Spinal cord (tissue), 10 donors: ENCODE measurements around the gene PLA2G2F. TPM values are rescaled to one million over a fixed set of nuclear protein-coding genes. Genes with fewer than 3 reads are reported as not detected.

ENCODE experiments used
- DNase-seq, 6 donors: peaks; one replicate each; pipeline versions ENCODE4 v3.0.0 to v3.0.0-alpha.2; 2013 to 2015; ENCODE audit warnings: low spot score in 6 of 6, low read depth in 4 of 6
- H3K27ac ChIP-seq: one replicate; pipeline ENCODE4 v1.5.1; 2013; ENCODE audit warnings: low read depth, low read length, control low read depth
- H3K27me3 ChIP-seq: one replicate; pipeline ENCODE4 v1.6.1; 2013; ENCODE audit warnings: low read length; ENCODE audit not compliant: control insufficient read depth, insufficient read depth
- H3K36me3 ChIP-seq: one replicate; pipeline ENCODE4 v1.6.1; 2013; ENCODE audit warnings: low read length; ENCODE audit not compliant: control insufficient read depth, insufficient read depth
- H3K4me1 ChIP-seq: one replicate; pipeline ENCODE4 v1.6.1; 2013; ENCODE audit warnings: low read length; ENCODE audit not compliant: control insufficient read depth, insufficient read depth
- H3K4me3 ChIP-seq: one replicate; pipeline ENCODE4 v1.5.1; 2013; ENCODE audit warnings: low read depth, low read length, control low read depth
- H3K9me3 ChIP-seq: one replicate; pipeline ENCODE4 v1.6.1; 2013; ENCODE audit warnings: low read length; ENCODE audit not compliant: control insufficient read depth, insufficient read depth
- WGBS: methylation state at CpG from one replicate; pipeline ENCODE4 v1.1.5; 2013; ENCODE audit warnings: missing lambda C conversion rate; ENCODE audit not compliant: insufficient coverage; 5-methylcytosine and 5-hydroxymethylcytosine counted together
- polyA plus RNA-seq, 2 donors: library from polyadenylated mRNA; unstranded; fragments of 120-200 nt; gene quantifications; one replicate each; pipeline ENCODE4 v1.2.1, GENCODE V29; 2013; ENCODE audit not compliant: insufficient read length in 2 of 2
- total RNA-seq, 2 donors: library from RNA; depleted of rRNA in 1 of 2; stranded (reverse); fragments of 120-200 nt in 1 of 2; fragments of >200 nt in 1 of 2; gene quantifications; one replicate each; pipeline versions ENCODE4 v1.2.3 to v1.2.4, GENCODE V29; 2013 to 2014
- donor health status: healthy.

The PLA2G2F gene
- total and polyA plus RNA-seq, 4 donors = not detected

DNA sequence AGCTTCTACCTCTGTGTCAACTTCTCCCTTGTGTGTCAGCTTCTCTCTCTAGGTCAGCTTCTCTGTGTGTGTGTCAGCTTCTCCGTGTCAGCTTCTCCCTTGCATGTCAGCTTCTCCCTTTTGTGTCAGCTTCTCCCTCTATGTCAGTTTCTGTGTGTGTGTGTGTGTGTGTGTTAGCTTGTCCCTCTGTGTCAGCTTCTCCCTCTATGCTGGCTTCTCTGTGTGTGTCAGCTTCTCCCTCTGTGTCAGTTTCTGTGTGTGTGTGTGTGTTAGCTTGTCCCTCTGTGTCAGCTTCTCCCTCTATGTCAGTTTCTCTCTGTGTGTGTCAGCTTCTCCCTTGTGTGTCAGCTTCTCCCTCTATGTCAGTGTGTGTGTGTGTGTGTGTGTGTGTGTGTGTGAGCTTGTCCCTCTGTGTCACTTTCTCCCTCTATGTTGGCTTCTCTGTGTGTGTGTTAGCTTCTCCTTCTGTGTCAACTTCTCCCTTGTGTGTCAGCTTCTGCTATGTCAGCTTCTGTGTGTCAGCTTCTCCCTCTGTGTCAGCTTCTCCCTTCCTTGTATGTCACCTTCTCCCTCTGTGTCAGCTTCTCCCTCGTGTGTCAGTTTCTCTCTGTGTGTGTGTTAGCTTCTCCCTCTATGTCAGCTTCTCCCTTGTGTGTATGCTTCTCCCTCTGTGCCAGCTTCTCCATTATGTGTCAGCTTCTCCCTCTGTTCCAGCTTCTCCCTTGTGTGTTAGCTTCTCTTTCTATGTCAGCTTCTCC is 40.4 kb downstream of the PLA2G2F start:
- no peak overlapping the region for H3K27ac ChIP-seq

DNA sequence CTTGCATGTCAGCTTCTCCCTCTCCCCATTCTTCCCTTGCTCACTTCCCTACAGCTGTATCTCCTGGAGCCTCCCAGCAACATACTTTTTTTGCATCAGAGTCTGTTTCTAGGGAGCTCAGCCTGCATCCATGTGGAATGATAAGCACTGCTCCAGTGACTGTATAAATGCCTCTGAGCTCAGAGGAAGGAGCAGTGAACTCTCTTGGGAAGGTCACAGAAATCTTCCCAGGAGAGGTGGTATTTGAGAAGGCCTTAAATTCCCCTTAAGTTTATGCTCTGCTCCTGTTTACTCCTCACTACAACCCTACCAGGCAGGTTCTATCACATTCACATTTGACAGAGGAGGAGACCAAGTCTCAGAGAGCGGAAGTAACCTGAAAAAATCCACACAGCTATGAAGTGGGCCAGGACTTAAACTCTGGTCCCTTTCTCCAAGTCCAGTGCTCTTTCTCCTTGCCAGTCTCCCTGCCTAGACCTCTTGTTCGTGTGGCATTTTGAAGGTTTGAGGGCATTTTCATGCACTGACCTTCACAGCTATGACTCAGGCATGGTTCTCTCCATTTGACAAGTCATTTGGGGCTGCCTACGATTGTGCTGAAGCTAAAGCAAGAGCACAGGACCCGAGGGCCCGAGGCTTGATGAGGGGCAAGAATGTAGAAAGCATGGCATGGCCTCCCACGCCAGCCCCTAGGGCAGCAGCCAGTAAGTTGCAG is 41.2 kb downstream of the PLA2G2F start:
- H3K36me3 ChIP-seq = no peaks in the 10 kb centered on the region
- no peak overlapping the region for H3K4me3 ChIP-seq
- no peak for DNase-seq
- H3K9me3 ChIP-seq = no peaks in the 10 kb centered on the region
- H3K27me3 ChIP-seq = no peaks in the 10 kb centered on the region
- H3K4me1 ChIP-seq = peaks cover 4% of the 10 kb centered on the region
- 88% methylated on average over 5 of the region's 6 CpGs for WGBS
- H3K27ac ChIP-seq = no peak overlapping the region

More for the DNA sequence above, 40.4 kb downstream of the PLA2G2F start:
- H3K27me3 ChIP-seq = no peaks in the 10 kb centered on the region
- H3K4me3 ChIP-seq = no peak overlapping the region
- WGBS = no CpG with 5 or more reads among the region's 2 CpGs
- DNase-seq = no peak
- H3K4me1 ChIP-seq = peaks cover 4% of the 10 kb centered on the region
- no peaks in the 10 kb centered on the region for H3K9me3 ChIP-seq
- no peaks in the 10 kb centered on the region for H3K36me3 ChIP-seq

DNA sequence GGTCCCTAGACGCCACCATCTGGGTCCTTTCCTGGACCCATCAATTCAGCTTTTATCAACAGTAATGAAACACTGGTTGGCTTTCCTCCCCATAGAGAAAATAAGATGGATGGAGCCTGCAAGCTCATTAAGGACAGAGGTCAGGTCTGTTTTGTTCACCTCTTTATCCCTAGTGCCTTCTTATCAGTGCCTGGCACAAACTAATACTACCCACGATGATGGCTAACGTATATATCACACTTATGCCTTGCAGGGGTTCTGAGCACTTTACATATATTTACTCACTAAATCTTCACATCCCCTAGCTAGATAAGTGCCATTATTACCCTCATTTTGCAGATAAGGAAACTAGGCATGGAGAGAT is 41.7 kb downstream of the PLA2G2F start:
- 50% methylated on average over 2 of the region's 3 CpGs for WGBS
- no peak for DNase-seq
- H3K27me3 ChIP-seq = peaks cover 3% of the 10 kb centered on the region
- H3K9me3 ChIP-seq = no peaks in the 10 kb centered on the region
- H3K36me3 ChIP-seq = no peaks in the 10 kb centered on the region
- peaks cover 9% of the 10 kb centered on the region for H3K4me1 ChIP-seq
- H3K4me3 ChIP-seq = no peak overlapping the region
- H3K27ac ChIP-seq = no peak overlapping the region

DNA sequence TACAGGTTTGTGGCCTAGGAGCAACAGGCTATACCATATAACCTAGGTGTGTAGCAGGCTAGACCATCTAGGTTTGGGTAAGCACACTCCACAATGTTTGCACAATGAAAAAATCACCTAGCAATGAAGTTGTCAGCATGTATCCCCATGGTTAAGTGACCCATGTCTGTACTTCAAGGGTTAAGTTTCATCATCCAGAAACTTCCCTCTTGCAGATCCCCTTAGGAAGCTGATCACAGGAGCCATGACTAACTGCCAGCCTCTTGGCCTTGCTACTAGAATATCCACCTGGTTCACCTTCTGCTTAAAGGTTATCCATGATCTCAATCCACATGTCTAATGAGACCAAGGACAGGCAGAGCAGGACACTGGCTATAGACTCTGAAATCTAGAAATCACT is 43.3 kb downstream of the PLA2G2F start:
- Histone ChIP-seq H3K27me3 (peaks cover 3% of the 10 kb centered on the region), H3K36me3 (no peaks in the 10 kb centered on the region), H3K27ac (no peak overlapping the region), H3K9me3 (no peaks in the 10 kb centered on the region), H3K4me3 (no peak overlapping the region), H3K4me1 (peaks cover 23% of the 10 kb centered on the region)
- no peak for DNase-seq

DNA sequence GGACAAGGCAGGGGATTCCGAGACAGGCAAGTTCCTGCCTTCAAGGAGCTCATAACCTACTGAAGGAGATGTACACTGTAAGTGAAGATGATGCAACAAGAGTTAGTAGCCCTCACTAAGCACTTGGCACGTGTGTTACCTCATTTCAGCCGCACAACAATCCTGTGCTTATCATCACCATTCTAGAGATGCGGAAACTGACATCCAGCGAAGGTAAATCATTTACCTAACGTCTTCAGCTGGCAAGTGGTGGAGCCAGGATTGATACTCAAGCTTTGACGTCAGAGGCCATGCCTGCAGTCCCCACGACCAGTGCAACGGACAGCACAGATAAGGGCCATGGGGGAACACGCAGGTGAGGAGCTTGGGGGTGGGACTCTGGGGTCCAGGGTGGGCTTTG is 43.9 kb downstream of the PLA2G2F start:
- Histone ChIP-seq H3K27me3 (peaks cover 3% of the 10 kb centered on the region), H3K27ac (no peak overlapping the region), H3K9me3 (no peaks in the 10 kb centered on the region), H3K4me3 (no peak overlapping the region), H3K36me3 (no peaks in the 10 kb centered on the region), H3K4me1 (peaks cover 24% of the 10 kb centered on the region)
- 88% methylated on average over 7 of the region's 10 CpGs for WGBS
- DNase-seq = no peak

GRCh38 chr1:20183616-20184271 is 44.6 kb downstream of the PLA2G2F start:
- DNase-seq = peak in 1 of 6 donors; percentile 24
- 74% methylated on average over 6 of the region's 13 CpGs for WGBS
- H3K4me1 ChIP-seq = peaks cover 22% of the 10 kb centered on the region
- no peak overlapping the region for H3K27ac ChIP-seq
- no peaks in the 10 kb centered on the region for H3K9me3 ChIP-seq
- no peak overlapping the region for H3K4me3 ChIP-seq
- peaks cover 3% of the 10 kb centered on the region for H3K27me3 ChIP-seq
- H3K36me3 ChIP-seq = no peaks in the 10 kb centered on the region

DNA sequence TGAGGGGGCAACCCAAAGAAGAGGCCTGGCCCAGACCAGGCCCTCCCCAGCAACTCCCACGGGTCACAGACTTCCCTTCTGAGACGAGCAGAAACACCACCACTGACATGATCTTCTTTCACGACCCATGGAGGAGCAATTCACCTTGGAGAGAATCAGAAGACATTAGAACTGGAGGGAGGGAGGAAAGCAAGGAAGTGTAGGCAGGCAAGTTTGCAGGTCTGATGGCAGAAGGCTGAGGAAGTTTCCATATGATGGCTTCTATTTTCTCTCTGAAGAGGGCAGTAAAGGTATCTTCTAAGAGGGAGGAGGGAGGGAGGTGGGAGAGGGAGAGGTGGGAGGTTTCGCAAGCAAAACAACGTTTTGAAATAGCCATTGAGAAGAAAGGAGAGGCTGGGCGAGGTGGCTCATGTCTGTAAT is 45.4 kb downstream of the PLA2G2F start:
- Histone ChIP-seq H3K27me3 (peaks cover 3% of the 10 kb centered on the region), H3K4me3 (no peak overlapping the region), H3K27ac (no peak overlapping the region), H3K36me3 (no peaks in the 10 kb centered on the region), H3K9me3 (no peaks in the 10 kb centered on the region), H3K4me1 (peaks cover 20% of the 10 kb centered on the region)
- WGBS = 60% methylated on average over 2 of the region's 6 CpGs
- peak in 1 of 6 donors; percentile 34 for DNase-seq

GRCh38 chr1:20184997-20185833 is 46.1 kb downstream of the PLA2G2F start:
- peaks cover 3% of the 10 kb centered on the region for H3K27me3 ChIP-seq
- H3K4me1 ChIP-seq = peaks cover 20% of the 10 kb centered on the region
- 86% methylated on average over 14 of the region's 17 CpGs for WGBS
- no peaks in the 10 kb centered on the region for H3K36me3 ChIP-seq
- no peak overlapping the region for H3K4me3 ChIP-seq
- H3K9me3 ChIP-seq = no peaks in the 10 kb centered on the region
- no peak for DNase-seq
- H3K27ac ChIP-seq = no peak overlapping the region
